Measurements from ENCODE around the gene BUD13.

DNA sequence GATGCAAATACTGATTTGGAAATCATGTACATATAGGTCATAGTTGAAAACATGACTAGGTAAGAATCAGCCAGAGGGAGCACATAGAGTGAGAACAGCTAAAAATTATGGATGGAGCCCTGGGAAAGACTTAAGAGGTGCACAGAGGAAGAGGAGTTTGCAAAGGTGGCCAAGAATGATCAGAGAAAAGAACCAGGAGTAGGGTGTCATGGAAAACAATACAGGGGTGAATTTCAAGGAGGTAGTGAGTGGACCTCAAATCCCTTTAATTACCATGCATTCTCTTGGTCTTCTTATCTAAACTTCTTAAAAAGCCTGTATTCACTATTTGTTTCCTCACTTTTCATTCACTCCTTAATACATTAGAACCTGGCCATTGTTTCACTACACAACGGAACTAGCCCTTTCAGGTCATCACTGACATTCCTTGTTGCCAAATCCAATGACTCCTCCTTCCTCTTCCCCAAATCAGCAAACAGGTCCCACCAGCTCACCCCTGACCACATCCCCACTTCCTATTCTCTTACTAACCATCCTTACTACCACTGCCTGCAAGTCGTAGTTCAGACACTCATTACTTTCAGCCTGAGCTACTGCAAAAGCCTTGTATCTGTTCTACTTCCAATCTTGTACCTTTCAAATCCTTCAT lies 22.6 kb downstream of the BUD13 start:
- TF ChIP-seq POLR2AphosphoS5 (IDR thresholded peaks at IDR 0.05; ENCODE audit: low read depth) = no peak
- TF ChIP-seq, protein P1, sequence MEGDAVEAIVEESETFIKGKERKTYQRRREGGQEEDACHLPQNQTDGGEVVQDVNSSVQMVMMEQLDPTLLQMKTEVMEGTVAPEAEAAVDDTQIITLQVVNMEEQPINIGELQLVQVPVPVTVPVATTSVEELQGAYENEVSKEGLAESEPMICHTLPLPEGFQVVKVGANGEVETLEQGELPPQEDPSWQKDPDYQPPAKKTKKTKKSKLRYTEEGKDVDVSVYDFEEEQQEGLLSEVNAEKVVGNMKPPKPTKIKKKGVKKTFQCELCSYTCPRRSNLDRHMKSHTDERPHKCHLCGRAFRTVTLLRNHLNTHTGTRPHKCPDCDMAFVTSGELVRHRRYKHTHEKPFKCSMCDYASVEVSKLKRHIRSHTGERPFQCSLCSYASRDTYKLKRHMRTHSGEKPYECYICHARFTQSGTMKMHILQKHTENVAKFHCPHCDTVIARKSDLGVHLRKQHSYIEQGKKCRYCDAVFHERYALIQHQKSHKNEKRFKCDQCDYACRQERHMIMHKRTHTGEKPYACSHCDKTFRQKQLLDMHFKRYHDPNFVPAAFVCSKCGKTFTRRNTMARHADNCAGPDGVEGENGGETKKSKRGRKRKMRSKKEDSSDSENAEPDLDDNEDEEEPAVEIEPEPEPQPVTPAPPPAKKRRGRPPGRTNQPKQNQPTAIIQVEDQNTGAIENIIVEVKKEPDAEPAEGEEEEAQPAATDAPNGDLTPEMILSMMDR (IDR thresholded peaks at IDR 0.05; ENCODE audit: insufficient read depth, low read length) = no peak
- TF ChIP-seq, protein P2, sequence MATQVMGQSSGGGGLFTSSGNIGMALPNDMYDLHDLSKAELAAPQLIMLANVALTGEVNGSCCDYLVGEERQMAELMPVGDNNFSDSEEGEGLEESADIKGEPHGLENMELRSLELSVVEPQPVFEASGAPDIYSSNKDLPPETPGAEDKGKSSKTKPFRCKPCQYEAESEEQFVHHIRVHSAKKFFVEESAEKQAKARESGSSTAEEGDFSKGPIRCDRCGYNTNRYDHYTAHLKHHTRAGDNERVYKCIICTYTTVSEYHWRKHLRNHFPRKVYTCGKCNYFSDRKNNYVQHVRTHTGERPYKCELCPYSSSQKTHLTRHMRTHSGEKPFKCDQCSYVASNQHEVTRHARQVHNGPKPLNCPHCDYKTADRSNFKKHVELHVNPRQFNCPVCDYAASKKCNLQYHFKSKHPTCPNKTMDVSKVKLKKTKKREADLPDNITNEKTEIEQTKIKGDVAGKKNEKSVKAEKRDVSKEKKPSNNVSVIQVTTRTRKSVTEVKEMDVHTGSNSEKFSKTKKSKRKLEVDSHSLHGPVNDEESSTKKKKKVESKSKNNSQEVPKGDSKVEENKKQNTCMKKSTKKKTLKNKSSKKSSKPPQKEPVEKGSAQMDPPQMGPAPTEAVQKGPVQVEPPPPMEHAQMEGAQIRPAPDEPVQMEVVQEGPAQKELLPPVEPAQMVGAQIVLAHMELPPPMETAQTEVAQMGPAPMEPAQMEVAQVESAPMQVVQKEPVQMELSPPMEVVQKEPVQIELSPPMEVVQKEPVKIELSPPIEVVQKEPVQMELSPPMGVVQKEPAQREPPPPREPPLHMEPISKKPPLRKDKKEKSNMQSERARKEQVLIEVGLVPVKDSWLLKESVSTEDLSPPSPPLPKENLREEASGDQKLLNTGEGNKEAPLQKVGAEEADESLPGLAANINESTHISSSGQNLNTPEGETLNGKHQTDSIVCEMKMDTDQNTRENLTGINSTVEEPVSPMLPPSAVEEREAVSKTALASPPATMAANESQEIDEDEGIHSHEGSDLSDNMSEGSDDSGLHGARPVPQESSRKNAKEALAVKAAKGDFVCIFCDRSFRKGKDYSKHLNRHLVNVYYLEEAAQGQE (IDR thresholded peaks at IDR 0.05; ENCODE audit: insufficient replicate concordance, low read depth) = no peak
